K562 (cell line): ENCODE measurements around the gene PELI3. TPM values are rescaled to one million over a fixed set of nuclear protein-coding genes. Genes with fewer than 3 reads are reported as not detected.

Experiments used
- ARNT ChIP-seq, 2 experiments: fragments of 450-650 bp; IDR thresholded peaks; 2 replicates each; pipeline ENCODE4 v1.6.1; 2016; ENCODE audit warnings: mild to moderate bottlenecking in 1 of 2
- FOXA1 ChIP-seq: fragments of 450-650 bp; IDR thresholded peaks from 2 replicates; pipeline ENCODE4 v1.6.1; 2016; ENCODE audit warnings: mild to moderate bottlenecking, borderline replicate concordance
- IRF2 ChIP-seq: sonication (generic); formaldehyde crosslinking; IDR thresholded peaks from 2 replicates; pipeline ENCODE4 v1.8.1; 2022; ENCODE audit warnings: mild to moderate bottlenecking, missing genetic modification reagents
- KLF6 ChIP-seq: fragments of 250-450 bp; sonication (Bioruptor Pico); IDR thresholded peaks from 2 replicates; pipeline ENCODE4 v1.4.0; 2020; ENCODE audit warnings: mild to moderate bottlenecking, moderate library complexity, borderline replicate concordance
- MAFK ChIP-seq: IDR thresholded peaks from 2 replicates; pipeline ENCODE4 v1.6.1; 2011; ENCODE audit warnings: low read length, improper control_type of control experiment
- MNT ChIP-seq, 2 experiments: fragments of 450-650 bp; conservative IDR thresholded peaks; 2 replicates each; pipeline ENCODE4 v1.6.1; 2017; ENCODE audit warnings: mild to moderate bottlenecking in 2 of 2, moderate library complexity in 2 of 2
- NCOR1 ChIP-seq: fragments of 450-650 bp; IDR thresholded peaks from 2 replicates; pipeline ENCODE4 v1.6.1; 2016; ENCODE audit warnings: mild to moderate bottlenecking, moderate library complexity
- NFE2 ChIP-seq: IDR thresholded peaks from 2 replicates; pipeline ENCODE4 v1.6.1; 2014; ENCODE audit warnings: antibody characterized with exemption, low read depth
- PHB2 ChIP-seq: fragments of 450-650 bp; IDR thresholded peaks from 2 replicates; pipeline ENCODE4 v1.6.1; 2017; ENCODE audit warnings: low read depth
- PURB ChIP-seq: sonication (generic); formaldehyde crosslinking; IDR thresholded peaks from 2 replicates; pipeline ENCODE4 v1.9.0; 2021; ENCODE audit warnings: low read depth, mild to moderate bottlenecking, missing genetic modification reagents
- SUPT5H ChIP-seq: fragments of 450-650 bp; IDR thresholded peaks from 2 replicates; pipeline ENCODE4 v1.6.1; 2016
- TBP ChIP-seq: optimal IDR thresholded peaks from 2 replicates; pipeline ENCODE3; 2011; ENCODE audit warnings: low read depth, low read length, improper control_type of control experiment
- TFAM ChIP-seq: fragments of 250-450 bp; sonication (Bioruptor Pico); conservative IDR thresholded peaks from 2 replicates; pipeline ENCODE4 v1.5.0; 2021; ENCODE audit warnings: mild to moderate bottlenecking, moderate library complexity
- TGIF2 ChIP-seq: sonication (generic); formaldehyde crosslinking; IDR thresholded peaks from 2 replicates; pipeline ENCODE4 v1.8.1; 2022; ENCODE audit warnings: mild to moderate bottlenecking, missing genetic modification reagents, moderate library complexity
- XRCC5 ChIP-seq: fragments of 200-400 bp; formaldehyde crosslinking; IDR thresholded peaks from 2 replicates; pipeline ENCODE4 v1.6.1; 2017; ENCODE audit warnings: low read depth, mild to moderate bottlenecking, low read length
- ZBTB5 ChIP-seq: fragments of 450-650 bp; IDR thresholded peaks from 2 replicates; pipeline ENCODE4 v1.6.1; 2017; ENCODE audit warnings: antibody characterized with exemption
- ZNF444 ChIP-seq: fragments of 250-450 bp; sonication (Bioruptor Pico); IDR thresholded peaks from 2 replicates; pipeline ENCODE4 v1.4.0; 2020; ENCODE audit warnings: mild to moderate bottlenecking, moderate library complexity
- ZNF668 ChIP-seq: fragments of 250-450 bp; sonication (Bioruptor Pico); IDR thresholded peaks from 2 replicates; pipeline ENCODE4 v1.8.0; 2022; ENCODE audit warnings: mild to moderate bottlenecking, inconsistent platforms
- ZNF764 ChIP-seq: fragments of 250-450 bp; sonication (Bioruptor Pico); IDR thresholded peaks from 2 replicates; pipeline ENCODE4 v1.4.0; 2020; ENCODE audit warnings: low read depth, mild to moderate bottlenecking, moderate library complexity
- polyA plus RNA-seq, 8 experiments: library from polyadenylated mRNA; depleted of rRNA in 4 of 8; stranded (reverse) in 5 of 8; unstranded in 3 of 8; fragments of >200 nt; fragmentation: Nextera tagmentation in 2 of 8; fragmentation: Illumina TruSeq in 1 of 8; extraction: Ambion mirVana in 2 of 8; extraction: Trizol in 1 of 8; gene quantifications; 2 replicates each; pipeline versions ENCODE4 v1.2.1 to v1.2.3, GENCODE V29; 2011 to 2014; ENCODE audit warnings: inconsistent platforms in 1 of 8, missing spikeins in 1 of 8
- total RNA-seq, 7 experiments: library from RNA; depleted of rRNA in 6 of 7; stranded (reverse); fragments of >200 nt in 6 of 7; fragmentation: Illumina TruSeq in 2 of 7; extraction: Trizol in 2 of 7; gene quantifications; 2 replicates each; pipeline versions ENCODE4 v1.2.1 to v1.2.3, GENCODE V29; 2011 to 2021; ENCODE audit warnings: low replicate concordance in 1 of 7
- TF ChIP-seq, protein P1 (sequence below), 2 experiments: IDR thresholded peaks; 2 replicates each; pipeline ENCODE4 v1.6.1; 2012; ENCODE audit warnings: improper control_type of control experiment in 2 of 2, low read depth in 2 of 2, low read length in 2 of 2, borderline replicate concordance in 1 of 2
- TF ChIP-seq, protein P2 (sequence below): fragments of 450-650 bp; IDR thresholded peaks from 2 replicates; pipeline ENCODE4 v1.7.1; 2018; ENCODE audit warnings: mild to moderate bottlenecking, low read depth; ENCODE audit not compliant: partially characterized antibody

Gene PELI3
- total and polyA plus RNA-seq, 9 of the 15 experiments (the other 6 are each of a cell fraction or from before 2014, with no cell fraction given) = 0.17 to 4.2 (median 1.9) TPM

GRCh38 chr11:66429983-66430602 lies 36.6 kb upstream of the PELI3 start (continued):
- TF ChIP-seq, protein P1, sequence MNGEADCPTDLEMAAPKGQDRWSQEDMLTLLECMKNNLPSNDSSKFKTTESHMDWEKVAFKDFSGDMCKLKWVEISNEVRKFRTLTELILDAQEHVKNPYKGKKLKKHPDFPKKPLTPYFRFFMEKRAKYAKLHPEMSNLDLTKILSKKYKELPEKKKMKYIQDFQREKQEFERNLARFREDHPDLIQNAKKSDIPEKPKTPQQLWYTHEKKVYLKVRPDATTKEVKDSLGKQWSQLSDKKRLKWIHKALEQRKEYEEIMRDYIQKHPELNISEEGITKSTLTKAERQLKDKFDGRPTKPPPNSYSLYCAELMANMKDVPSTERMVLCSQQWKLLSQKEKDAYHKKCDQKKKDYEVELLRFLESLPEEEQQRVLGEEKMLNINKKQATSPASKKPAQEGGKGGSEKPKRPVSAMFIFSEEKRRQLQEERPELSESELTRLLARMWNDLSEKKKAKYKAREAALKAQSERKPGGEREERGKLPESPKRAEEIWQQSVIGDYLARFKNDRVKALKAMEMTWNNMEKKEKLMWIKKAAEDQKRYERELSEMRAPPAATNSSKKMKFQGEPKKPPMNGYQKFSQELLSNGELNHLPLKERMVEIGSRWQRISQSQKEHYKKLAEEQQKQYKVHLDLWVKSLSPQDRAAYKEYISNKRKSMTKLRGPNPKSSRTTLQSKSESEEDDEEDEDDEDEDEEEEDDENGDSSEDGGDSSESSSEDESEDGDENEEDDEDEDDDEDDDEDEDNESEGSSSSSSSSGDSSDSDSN (IDR thresholded peaks at IDR 0.05; ENCODE audit: borderline replicate concordance in 1 of 2, low read depth in 2 of 2, low read length in 2 of 2) = no peak
- TF ChIP-seq TGIF2 (no peak), KLF6 (CRISPR knock-in tag) (no peak), ZBTB5 (no peak), PURB (CRISPR knock-in tag) (no peak), SUPT5H (no peak), TBP (no peak), MNT (conservative IDR thresholded peaks at IDR 0.05) (0 out of 4 replicates have a peak, but pooled peaks of 1 of the 2 experiments have one; percentile 18), ZNF444 (CRISPR knock-in tag) (no peak), MAFK (no peak), XRCC5 (0 out of 2 replicates have a peak, but pooled peaks have one; percentile 57), ZNF668 (CRISPR knock-in tag) (no peak), TFAM (no peak), NCOR1 (no peak), IRF2 (CRISPR knock-in tag) (no peak), PHB2 (no peak), ARNT (IDR thresholded peaks at IDR 0.05) (no peak), FOXA1 (no peak), NFE2 (no peak), ZNF764 (no peak)
- TF ChIP-seq, protein P2, sequence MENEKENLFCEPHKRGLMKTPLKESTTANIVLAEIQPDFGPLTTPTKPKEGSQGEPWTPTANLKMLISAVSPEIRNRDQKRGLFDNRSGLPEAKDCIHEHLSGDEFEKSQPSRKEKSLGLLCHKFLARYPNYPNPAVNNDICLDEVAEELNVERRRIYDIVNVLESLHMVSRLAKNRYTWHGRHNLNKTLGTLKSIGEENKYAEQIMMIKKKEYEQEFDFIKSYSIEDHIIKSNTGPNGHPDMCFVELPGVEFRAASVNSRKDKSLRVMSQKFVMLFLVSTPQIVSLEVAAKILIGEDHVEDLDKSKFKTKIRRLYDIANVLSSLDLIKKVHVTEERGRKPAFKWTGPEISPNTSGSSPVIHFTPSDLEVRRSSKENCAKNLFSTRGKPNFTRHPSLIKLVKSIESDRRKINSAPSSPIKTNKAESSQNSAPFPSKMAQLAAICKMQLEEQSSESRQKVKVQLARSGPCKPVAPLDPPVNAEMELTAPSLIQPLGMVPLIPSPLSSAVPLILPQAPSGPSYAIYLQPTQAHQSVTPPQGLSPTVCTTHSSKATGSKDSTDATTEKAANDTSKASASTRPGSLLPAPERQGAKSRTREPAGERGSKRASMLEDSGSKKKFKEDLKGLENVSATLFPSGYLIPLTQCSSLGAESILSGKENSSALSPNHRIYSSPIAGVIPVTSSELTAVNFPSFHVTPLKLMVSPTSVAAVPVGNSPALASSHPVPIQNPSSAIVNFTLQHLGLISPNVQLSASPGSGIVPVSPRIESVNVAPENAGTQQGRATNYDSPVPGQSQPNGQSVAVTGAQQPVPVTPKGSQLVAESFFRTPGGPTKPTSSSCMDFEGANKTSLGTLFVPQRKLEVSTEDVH = no peak
